ENCODE results near the gene GADD45G.

GADD45G gene

DNA sequence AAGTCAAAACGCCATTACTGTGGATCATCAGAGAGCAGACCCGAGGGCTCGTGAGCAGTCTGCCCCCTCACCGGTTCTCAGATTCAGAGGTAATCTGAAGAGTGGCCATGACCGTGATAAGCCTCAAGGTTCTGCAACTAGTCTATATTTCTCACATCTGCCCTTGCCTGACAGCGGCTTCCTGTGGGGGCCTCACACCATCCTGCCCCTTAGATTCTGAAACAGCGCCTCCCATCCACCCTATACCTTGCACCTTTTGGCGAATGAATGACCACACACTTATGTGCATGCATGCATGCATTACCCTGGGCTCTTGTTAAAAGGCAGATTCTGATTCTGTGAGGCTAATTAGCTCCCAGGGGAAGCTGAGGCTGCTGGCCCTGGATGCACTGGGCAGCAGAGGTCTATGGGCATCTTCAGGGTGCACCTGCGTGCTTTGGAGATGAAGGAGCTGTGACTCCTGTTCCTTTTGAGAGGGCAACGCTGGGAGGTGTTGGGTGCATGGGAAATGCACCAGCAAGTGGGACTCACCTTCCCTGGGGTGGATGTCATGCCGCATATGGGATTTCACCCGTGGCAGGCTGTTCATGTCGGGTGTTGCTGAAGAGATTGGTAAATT is 7.8 kb upstream of the GADD45G start:
- DNase-seq (ENCODE audit: low read depth, low spot score), result no peak
- Histone ChIP-seq H3K4me3 (no peak overlapping the region), H3K27ac (no peak overlapping the region), H3K36me3 (ENCODE audit: insufficient read depth, low read length) (no peaks in the 10 kb centered on the region), H3K9ac (ENCODE audit: insufficient read length) (no peak overlapping the region), H3K9me3 (ENCODE audit: low read depth, low read length) (no peaks in the 10 kb centered on the region)
- no peak for TF ChIP-seq POLR2AphosphoS5 (IDR thresholded peaks at IDR 0.05; ENCODE audit: borderline replicate concordance, low read depth, low read length)
- TF ChIP-seq FOXP2 (optimal IDR thresholded peaks at IDR 0.05; ENCODE audit: control extremely low read depth, extremely low read length, insufficient read depth), result no peak
- TF ChIP-seq EZH2 (IDR thresholded peaks at IDR 0.05), result no peak

DNA sequence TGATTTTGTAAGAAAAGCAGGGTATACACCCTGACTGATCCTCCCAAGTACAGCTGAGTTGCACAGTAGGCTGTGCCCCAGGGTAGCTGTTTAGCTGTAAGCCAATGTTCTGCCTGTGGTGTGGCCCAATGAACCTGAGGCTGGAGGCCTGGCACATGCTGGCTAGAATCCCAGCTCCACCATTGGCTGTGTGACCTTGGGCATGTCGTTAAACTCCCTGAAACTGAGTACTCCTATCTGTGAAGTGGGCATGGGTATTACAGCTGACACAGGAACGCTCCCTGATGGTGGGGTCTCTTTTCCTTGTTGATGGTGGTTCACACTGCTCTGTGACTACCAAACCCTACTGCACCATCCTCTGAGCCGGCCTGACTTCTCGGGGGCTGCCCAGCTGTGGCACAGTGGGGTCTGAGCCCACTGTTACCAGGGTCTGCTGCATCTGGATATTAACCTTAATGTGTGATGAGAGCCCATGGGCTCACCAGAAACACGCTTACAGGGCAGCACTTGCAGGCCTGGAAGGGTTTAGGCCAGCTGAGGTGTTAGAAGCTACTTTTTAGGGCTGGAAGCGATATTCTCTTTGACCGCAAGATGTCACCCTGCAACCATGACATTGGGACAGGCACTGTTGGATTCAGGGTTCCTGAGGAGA is 7.0 kb upstream of the GADD45G start:
- TF ChIP-seq POLR2AphosphoS5 (IDR thresholded peaks at IDR 0.05; ENCODE audit: borderline replicate concordance, low read depth, low read length) (no peak), EZH2 (IDR thresholded peaks at IDR 0.05) (no peak), FOXP2 (optimal IDR thresholded peaks at IDR 0.05; ENCODE audit: control extremely low read depth, extremely low read length, insufficient read depth) (no peak)
- H3K4me3 ChIP-seq, result no peak overlapping the region
- no peaks in the 10 kb centered on the region for H3K9me3 ChIP-seq (ENCODE audit: low read depth, low read length)
- no peak overlapping the region for H3K9ac ChIP-seq (ENCODE audit: insufficient read length)
- H3K27ac ChIP-seq, result no peak overlapping the region
- DNase-seq (ENCODE audit: low read depth, low spot score), result no peak
- H3K36me3 ChIP-seq (ENCODE audit: insufficient read depth, low read length), result no peaks in the 10 kb centered on the region

DNA sequence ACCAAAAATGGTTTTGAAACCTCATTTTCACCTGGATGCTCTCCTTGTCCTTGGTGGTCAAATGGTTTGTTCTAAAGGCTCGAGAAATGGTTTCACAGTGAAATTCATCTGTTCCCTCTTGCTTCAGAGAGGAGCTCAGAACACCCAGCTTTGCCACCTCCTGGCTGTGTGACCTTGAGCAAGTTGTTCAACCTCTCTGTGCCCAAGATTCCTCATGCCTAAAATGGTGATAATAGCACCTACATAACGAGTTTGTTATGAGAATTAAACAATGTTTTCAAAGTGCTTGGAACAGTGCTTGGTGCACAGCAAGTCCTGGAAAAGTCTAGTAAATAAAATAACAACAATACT is 6.5 kb upstream of the GADD45G start:
- no peak for DNase-seq (ENCODE audit: low read depth, low spot score)
- Histone ChIP-seq H3K27ac (no peak overlapping the region), H3K9ac (ENCODE audit: insufficient read length) (no peak overlapping the region), H3K9me3 (ENCODE audit: low read depth, low read length) (no peaks in the 10 kb centered on the region), H3K4me3 (no peak overlapping the region), H3K36me3 (ENCODE audit: insufficient read depth, low read length) (no peaks in the 10 kb centered on the region)
- no peak for TF ChIP-seq EZH2 (IDR thresholded peaks at IDR 0.05)
- TF ChIP-seq POLR2AphosphoS5 (IDR thresholded peaks at IDR 0.05; ENCODE audit: borderline replicate concordance, low read depth, low read length), result no peak
- no peak for TF ChIP-seq FOXP2 (optimal IDR thresholded peaks at IDR 0.05; ENCODE audit: control extremely low read depth, extremely low read length, insufficient read depth)

DNA sequence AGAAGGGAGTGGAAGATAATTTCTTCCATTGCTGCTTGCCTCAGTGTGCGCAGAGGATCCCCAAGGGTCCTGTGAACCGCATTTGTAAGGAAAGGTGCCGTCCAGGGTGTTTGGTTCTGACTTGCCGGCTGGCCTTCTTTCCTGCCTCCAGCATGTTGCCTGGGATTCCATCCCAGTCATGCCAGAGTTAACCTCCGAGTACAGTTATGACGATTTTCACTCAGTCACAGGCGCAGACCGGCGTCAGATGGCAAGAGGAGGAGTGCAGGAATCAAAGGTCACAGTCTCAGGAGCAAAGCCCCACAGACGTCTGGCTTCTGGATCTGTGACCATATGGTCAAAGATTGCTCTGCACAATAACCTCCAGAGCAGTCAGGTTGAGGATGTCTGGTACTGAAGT is 5.9 kb upstream of the GADD45G start:
- Histone ChIP-seq H3K36me3 (ENCODE audit: insufficient read depth, low read length) (no peaks in the 10 kb centered on the region), H3K27ac (no peak overlapping the region), H3K4me3 (no peak overlapping the region), H3K9me3 (ENCODE audit: low read depth, low read length) (no peaks in the 10 kb centered on the region), H3K9ac (ENCODE audit: insufficient read length) (no peak overlapping the region)
- no peak for DNase-seq (ENCODE audit: low read depth, low spot score)
- TF ChIP-seq FOXP2 (optimal IDR thresholded peaks at IDR 0.05; ENCODE audit: control extremely low read depth, extremely low read length, insufficient read depth) (no peak), EZH2 (IDR thresholded peaks at IDR 0.05) (no peak), POLR2AphosphoS5 (IDR thresholded peaks at IDR 0.05; ENCODE audit: borderline replicate concordance, low read depth, low read length) (no peak)

DNA sequence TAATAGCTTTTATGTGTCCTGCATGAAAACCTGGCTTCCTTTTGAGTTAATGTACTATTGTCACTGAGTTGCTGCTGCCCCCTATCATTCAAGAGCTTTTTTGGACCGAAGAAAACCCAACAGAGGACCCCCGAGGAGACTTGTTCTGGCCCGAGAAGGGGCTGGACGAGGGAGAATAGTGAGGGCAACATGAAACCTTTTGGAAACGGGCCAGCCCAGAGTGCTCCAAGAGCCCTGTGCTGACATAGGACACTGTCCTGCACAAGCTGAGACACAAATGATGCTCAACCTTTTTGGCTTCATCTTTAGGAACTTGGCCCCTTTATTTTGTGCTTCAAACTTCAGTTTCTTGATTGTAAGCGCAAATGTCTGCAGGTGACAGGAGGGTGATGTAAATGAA is 4.0 kb upstream of the GADD45G start:
- no peaks in the 10 kb centered on the region for H3K9me3 ChIP-seq (ENCODE audit: low read depth, low read length)
- no peaks in the 10 kb centered on the region for H3K36me3 ChIP-seq (ENCODE audit: insufficient read depth, low read length)
- no peak for DNase-seq (ENCODE audit: low read depth, low spot score)
- no peak overlapping the region for H3K4me3 ChIP-seq
- H3K9ac ChIP-seq (ENCODE audit: insufficient read length), result no peak overlapping the region
- TF ChIP-seq POLR2AphosphoS5 (IDR thresholded peaks at IDR 0.05; ENCODE audit: borderline replicate concordance, low read depth, low read length) (no peak), EZH2 (IDR thresholded peaks at IDR 0.05) (no peak), FOXP2 (optimal IDR thresholded peaks at IDR 0.05; ENCODE audit: control extremely low read depth, extremely low read length, insufficient read depth) (no peak)
- no peak overlapping the region for H3K27ac ChIP-seq

DNA sequence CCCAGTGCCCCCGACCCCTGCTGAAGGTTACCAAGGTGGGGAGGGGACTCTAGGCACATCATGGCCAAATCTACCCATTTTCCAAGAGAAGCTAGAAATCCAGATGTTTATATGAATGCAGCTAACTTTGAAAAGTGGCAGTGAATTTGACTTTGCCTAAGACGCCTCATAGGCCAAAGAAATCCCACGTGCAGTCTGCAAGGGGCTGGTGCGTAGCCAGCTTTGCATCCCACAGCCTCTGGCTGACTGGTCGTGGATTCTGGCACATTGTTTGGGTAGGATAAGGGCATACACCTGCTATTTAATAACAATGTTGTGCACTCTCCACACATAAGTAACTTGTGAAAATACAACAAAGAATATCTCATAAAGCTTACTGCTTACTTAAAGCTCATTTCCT is 3.5 kb upstream of the GADD45G start:
- TF ChIP-seq POLR2AphosphoS5 (IDR thresholded peaks at IDR 0.05; ENCODE audit: borderline replicate concordance, low read depth, low read length) (no peak), EZH2 (IDR thresholded peaks at IDR 0.05) (no peak), FOXP2 (optimal IDR thresholded peaks at IDR 0.05; ENCODE audit: control extremely low read depth, extremely low read length, insufficient read depth) (no peak)

DNA sequence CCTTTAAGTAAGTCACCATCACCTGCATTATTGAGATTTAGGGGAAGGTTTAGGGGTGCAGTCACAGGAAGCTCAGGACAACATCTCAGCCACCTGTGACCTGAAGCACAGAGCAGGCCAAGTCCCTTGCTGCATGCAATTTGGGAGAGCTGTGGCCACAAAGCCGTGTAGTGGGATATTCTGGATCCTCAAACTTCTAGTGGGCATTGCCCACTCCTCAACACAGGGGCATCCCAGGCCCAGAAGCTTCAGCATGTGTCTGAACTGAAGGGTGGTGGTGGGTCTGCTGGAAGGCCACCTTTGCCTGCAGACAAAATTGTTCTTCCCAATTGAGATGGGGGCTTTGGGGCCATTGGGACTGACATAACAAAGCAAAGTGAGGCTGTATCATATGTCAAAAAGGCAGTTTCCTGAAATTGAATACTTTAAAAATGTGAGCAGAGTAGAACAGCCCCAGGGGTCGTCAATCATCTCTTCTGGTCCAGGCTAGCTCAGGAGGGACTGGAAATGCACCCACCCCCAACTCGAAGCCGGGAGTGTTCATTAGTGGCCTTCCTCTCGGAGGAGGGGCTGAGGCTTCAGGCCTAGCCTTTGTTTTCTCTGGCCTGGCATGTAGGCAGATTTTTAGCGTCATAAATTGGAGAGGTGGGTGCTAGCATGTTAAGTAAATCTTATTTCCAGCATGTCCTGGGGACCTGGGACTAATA is 2.8 kb upstream of the GADD45G start:
- DNase-seq (ENCODE audit: low read depth, low spot score), result no peak
- Histone ChIP-seq H3K4me3 (no peak overlapping the region), H3K9me3 (ENCODE audit: low read depth, low read length) (no peaks in the 10 kb centered on the region), H3K9ac (ENCODE audit: insufficient read length) (no peak overlapping the region), H3K36me3 (ENCODE audit: insufficient read depth, low read length) (no peaks in the 10 kb centered on the region), H3K27ac (no peak overlapping the region)
- TF ChIP-seq POLR2AphosphoS5 (IDR thresholded peaks at IDR 0.05; ENCODE audit: borderline replicate concordance, low read depth, low read length) (no peak), FOXP2 (optimal IDR thresholded peaks at IDR 0.05; ENCODE audit: control extremely low read depth, extremely low read length, insufficient read depth) (no peak), EZH2 (IDR thresholded peaks at IDR 0.05) (no peak)

More for the DNA sequence above, 3.5 kb upstream of the GADD45G start:
- H3K36me3 ChIP-seq (ENCODE audit: insufficient read depth, low read length), result no peaks in the 10 kb centered on the region
- H3K4me3 ChIP-seq, result no peak overlapping the region
- H3K9me3 ChIP-seq (ENCODE audit: low read depth, low read length), result no peaks in the 10 kb centered on the region
- H3K9ac ChIP-seq (ENCODE audit: insufficient read length), result no peak overlapping the region
- H3K27ac ChIP-seq, result no peak overlapping the region
- DNase-seq (ENCODE audit: low read depth, low spot score), result no peak

DNA sequence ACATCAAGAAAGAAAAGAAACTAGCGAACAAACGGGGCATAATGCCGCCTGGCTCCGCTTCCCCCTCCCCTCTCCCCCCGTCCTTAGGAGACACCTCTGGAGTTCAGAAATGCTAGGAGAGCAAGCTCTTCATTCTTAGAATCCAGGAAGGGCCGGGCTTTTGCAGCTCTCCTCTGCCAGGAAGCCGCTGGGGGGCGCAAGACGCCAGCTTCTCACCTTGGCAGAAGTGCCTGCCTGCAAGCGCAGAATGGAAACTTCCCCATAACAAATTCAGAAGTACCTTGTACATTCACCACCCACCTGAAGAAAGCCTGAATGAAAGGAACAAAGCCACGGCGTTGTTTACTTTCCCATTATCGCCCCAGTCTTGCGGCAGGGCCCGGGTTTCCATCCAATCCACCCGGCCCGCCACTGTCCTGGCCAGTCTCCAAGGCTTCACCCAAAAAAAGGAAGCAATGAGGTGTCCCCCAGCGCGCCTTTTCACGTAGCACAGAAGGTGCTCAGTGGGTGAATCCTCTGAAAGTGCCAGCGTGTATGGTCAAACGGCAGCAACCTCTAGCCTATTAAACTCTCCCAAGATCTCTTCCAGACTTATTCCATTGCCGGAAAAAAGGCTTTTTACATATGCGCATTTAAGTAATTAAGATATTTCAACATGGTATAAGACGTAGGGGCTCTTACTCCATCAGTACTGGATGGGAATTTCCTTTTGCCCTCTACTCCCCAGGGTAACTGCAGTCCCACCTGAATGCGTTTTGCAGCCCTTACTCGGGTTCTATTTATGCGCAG is 1.6 kb upstream of the GADD45G start:
- no peaks in the 10 kb centered on the region for H3K36me3 ChIP-seq (ENCODE audit: insufficient read depth, low read length)
- H3K27ac ChIP-seq, result no peak overlapping the region
- peak; percentile 52 for DNase-seq (ENCODE audit: low read depth, low spot score)
- no peak overlapping the region for H3K9ac ChIP-seq (ENCODE audit: insufficient read length)
- H3K9me3 ChIP-seq (ENCODE audit: low read depth, low read length), result no peaks in the 10 kb centered on the region
- H3K4me3 ChIP-seq, result peak overlapping the region; percentile 75
- TF ChIP-seq FOXP2 (optimal IDR thresholded peaks at IDR 0.05; ENCODE audit: control extremely low read depth, extremely low read length, insufficient read depth), result no peak
- peak; percentile 71 for TF ChIP-seq EZH2 (IDR thresholded peaks at IDR 0.05)
